Upper lobe of left lung (tissue), 6 donors: Measurements from ENCODE around the gene CYFIP1. TPM values are rescaled to one million over a fixed set of nuclear protein-coding genes. Genes with fewer than 3 reads are reported as not detected.
A peak's percentile ranks its signal among the peaks of the same experiment; 100 is the strongest.

ENCODE experiments used
- ATAC-seq, 2 donors: fragments of 200-7000 bp; cut with Tn5 transposase; one replicate each; pipeline ENCODE4 v1.9.1; 2022; ENCODE audit warnings: mild to moderate bottlenecking in 2 of 2, moderate library complexity in 2 of 2; ENCODE audit not compliant: low FRiP score in 2 of 2
- DNase-seq, 2 donors: peaks; one replicate each; pipeline ENCODE4 v3.0.0-alpha.2; 2019 to 2020
- H3K27ac ChIP-seq, 4 donors: fragments of 200-600 bp; sonication (generic); one replicate each; pipeline ENCODE4 v1.5.1; 2016 to 2019
- H3K27me3 ChIP-seq, 4 donors: fragments of 200-600 bp; sonication (generic); one replicate each; pipeline ENCODE4 v1.5.1; 2017 to 2019
- H3K36me3 ChIP-seq, 4 donors: fragments of 200-600 bp; sonication (generic); one replicate each; pipeline ENCODE4 v1.5.1; 2016 to 2019
- H3K4me1 ChIP-seq, 4 donors: fragments of 200-600 bp; sonication (generic); one replicate each; pipeline ENCODE4 v1.5.1; 2018 to 2019
- H3K4me3 ChIP-seq, 4 donors: fragments of 200-600 bp; sonication (generic); one replicate each; pipeline ENCODE4 v1.5.1; 2017 to 2019; ENCODE audit warnings: mild to moderate bottlenecking in 2 of 4, moderate library complexity in 1 of 4
- H3K9me3 ChIP-seq, 4 donors: fragments of 200-600 bp; sonication (generic); one replicate each; pipeline ENCODE4 v1.5.1; 2018 to 2019
- EP300 ChIP-seq, 4 donors: sonication (generic); formaldehyde crosslinking; IDR thresholded peaks; one replicate each; pipeline ENCODE4 v1.5.1; 2017; ENCODE audit warnings: antibody characterized with exemption in 4 of 4, control low read depth in 2 of 4
- POLR2A ChIP-seq, 4 donors: fragments of 450-650 bp; IDR thresholded peaks; one replicate each; pipeline ENCODE4 v1.5.1; 2016 to 2017; ENCODE audit warnings: antibody characterized with exemption in 4 of 4, mild to moderate bottlenecking in 2 of 4
- POLR2AphosphoS5 ChIP-seq, 2 donors: sonication (generic); formaldehyde crosslinking; IDR thresholded peaks; one replicate each; pipeline ENCODE4 v1.5.1; 2017; ENCODE audit warnings: antibody characterized with exemption in 2 of 2
- WGBS, 2 donors: methylation state at CpG; one replicate each; pipeline ENCODE4 v1.1.5; 2017 to 2018; 5-methylcytosine and 5-hydroxymethylcytosine counted together
- total RNA-seq, 6 donors: library from RNA; depleted of rRNA in 4 of 6; stranded (reverse); fragments of >200 nt in 4 of 6; gene quantifications; one replicate each; pipeline versions ENCODE4 v1.1.0 to v1.2.1, GENCODE V29; 2016 to 2021
- TF ChIP-seq, protein P1 (sequence below), 6 experiments: fragments of 450-650 bp in 4 of 6; fragments of 200-600 bp in 2 of 6; sonication (generic) in 2 of 6; IDR thresholded peaks; one replicate each; pipeline ENCODE4 v1.5.1; 2016 to 2019; ENCODE audit warnings: antibody characterized with exemption in 6 of 6
- donor health status: DM: no; HTN: no; CAD: no; lungs with moderate emphysema.
- donor health status: DM: no; HTN: yes; CAD: no; lungs with severe emphysema.

Gene CYFIP1
- total RNA-seq, 6 donors from 2014 or later: 100 to 171 (median 136) TPM

DNA sequence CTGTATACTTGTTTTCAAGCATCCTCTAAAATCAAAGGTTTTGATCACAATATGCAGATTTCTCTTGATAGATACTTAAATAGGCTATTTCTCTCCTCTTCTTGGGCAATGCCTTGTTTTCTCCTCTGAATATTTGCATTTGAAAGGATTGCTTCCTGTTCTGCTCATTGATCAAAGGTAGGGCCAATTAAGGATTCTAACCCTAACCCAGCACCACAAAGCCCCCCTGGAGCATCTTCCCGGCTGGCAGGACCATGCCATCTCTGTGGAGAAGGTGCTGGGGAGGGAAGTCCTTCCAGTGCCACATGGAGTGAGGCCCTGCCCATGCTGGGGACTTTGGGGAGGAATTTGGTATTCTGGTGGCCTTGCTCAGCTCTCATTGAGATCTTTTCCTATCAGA, 153.0 kb downstream of the CYFIP1 start:
- no peak overlapping the region for H3K4me3 ChIP-seq
- ATAC-seq (no peak), DNase-seq (no peak)
- no peaks in the 10 kb centered on the region for H3K9me3 ChIP-seq
- no peaks in the 10 kb centered on the region for H3K4me1 ChIP-seq
- WGBS, 2 donors: 75 to 86% methylated on average over 1 of the region's 1 CpG
- no peak overlapping the region for H3K27ac ChIP-seq
- TF ChIP-seq POLR2AphosphoS5 (IDR thresholded peaks at IDR 0.05): no peak
- TF ChIP-seq EP300 (IDR thresholded peaks at IDR 0.05): no peak
- no peak for TF ChIP-seq POLR2A (IDR thresholded peaks at IDR 0.05)
- TF ChIP-seq, protein P1, sequence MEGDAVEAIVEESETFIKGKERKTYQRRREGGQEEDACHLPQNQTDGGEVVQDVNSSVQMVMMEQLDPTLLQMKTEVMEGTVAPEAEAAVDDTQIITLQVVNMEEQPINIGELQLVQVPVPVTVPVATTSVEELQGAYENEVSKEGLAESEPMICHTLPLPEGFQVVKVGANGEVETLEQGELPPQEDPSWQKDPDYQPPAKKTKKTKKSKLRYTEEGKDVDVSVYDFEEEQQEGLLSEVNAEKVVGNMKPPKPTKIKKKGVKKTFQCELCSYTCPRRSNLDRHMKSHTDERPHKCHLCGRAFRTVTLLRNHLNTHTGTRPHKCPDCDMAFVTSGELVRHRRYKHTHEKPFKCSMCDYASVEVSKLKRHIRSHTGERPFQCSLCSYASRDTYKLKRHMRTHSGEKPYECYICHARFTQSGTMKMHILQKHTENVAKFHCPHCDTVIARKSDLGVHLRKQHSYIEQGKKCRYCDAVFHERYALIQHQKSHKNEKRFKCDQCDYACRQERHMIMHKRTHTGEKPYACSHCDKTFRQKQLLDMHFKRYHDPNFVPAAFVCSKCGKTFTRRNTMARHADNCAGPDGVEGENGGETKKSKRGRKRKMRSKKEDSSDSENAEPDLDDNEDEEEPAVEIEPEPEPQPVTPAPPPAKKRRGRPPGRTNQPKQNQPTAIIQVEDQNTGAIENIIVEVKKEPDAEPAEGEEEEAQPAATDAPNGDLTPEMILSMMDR (IDR thresholded peaks at IDR 0.05): no peak
- no peaks in the 10 kb centered on the region for H3K27me3 ChIP-seq
- peaks cover 0 to 43% (median 27%) of the 10 kb centered on the region in 4 donors for H3K36me3 ChIP-seq

DNA sequence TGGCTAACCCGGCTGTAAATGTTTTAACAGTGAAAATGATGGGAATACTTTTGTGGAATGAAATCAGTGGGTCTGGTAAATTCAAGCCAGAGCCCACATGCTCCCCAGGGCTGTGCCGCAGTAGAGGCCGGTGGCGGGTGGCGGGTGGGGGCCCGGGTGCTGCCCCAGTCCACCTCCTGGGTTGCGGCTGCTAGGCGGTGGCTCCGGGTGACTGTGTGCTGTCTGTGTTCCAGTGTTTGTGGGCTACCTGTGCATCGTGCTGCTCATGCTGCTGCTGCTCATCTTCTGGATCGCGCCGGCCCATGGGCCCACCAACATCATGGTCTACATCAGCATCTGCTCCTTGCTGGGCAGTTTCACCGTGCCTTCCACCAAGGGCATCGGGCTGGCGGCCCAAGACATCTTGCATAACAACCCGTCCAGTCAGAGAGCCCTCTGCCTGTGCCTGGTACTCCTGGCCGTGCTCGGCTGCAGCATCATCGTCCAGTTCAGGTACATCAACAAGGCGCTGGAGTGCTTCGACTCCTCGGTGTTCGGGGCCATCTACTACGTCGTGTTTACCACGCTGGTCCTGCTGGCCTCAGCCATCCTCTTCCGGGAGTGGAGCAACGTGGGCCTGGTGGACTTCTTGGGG, 156.6 kb downstream of the CYFIP1 start:
- Histone ChIP-seq H3K36me3 (peaks cover 0 to 69% (median 37%) of the 10 kb centered on the region in 4 donors), H3K4me3 (no peak overlapping the region), H3K27me3 (no peaks in the 10 kb centered on the region), H3K4me1 (no peaks in the 10 kb centered on the region), H3K9me3 (no peaks in the 10 kb centered on the region), H3K27ac (no peak overlapping the region)
- 95 to 97% methylated on average over 24 to 29 of the region's 29 CpGs for WGBS, 2 donors
- ATAC-seq: no peak
- no peak for TF ChIP-seq POLR2A (IDR thresholded peaks at IDR 0.05)
- TF ChIP-seq, protein P1 (IDR thresholded peaks at IDR 0.05): no peak
- TF ChIP-seq EP300 (IDR thresholded peaks at IDR 0.05): no peak
- TF ChIP-seq POLR2AphosphoS5 (IDR thresholded peaks at IDR 0.05): no peak
- peak in 1 of 2 donors; percentile 63 for DNase-seq

DNA sequence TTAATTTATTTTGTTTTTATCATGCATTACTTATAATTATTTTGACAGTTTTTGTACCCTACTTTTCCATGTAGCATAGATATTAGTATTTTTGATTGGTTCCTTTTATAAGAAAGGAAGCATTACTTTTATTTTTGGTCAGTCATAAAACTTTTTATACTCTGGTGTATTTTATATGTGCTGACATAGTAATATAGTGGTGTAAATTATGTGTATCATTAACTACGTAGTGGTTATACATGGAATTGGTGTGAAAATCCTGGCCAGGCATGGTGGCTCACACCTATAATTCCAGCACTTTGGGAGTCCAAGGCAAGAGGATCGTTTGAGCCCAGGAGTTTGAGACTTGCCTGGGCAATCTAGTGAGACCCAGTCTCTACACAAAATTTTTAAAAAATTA, 160.5 kb downstream of the CYFIP1 start:
- Histone ChIP-seq H3K4me1 (no peaks in the 10 kb centered on the region), H3K36me3 (peaks cover 0 to 47% (median 25%) of the 10 kb centered on the region in 4 donors), H3K27ac (no peak overlapping the region), H3K4me3 (no peak overlapping the region), H3K27me3 (no peaks in the 10 kb centered on the region), H3K9me3 (no peaks in the 10 kb centered on the region)
- ATAC-seq (no peak), DNase-seq (no peak)
- no peak for TF ChIP-seq POLR2AphosphoS5 (IDR thresholded peaks at IDR 0.05)
- TF ChIP-seq, protein P1 (IDR thresholded peaks at IDR 0.05): no peak
- WGBS, 2 donors: 90 to 92% methylated on average over 2 of the region's 2 CpGs

Other genes starting within 250 kb of the CYFIP1 start
- gene NIPA1, start 193.7 kb downstream of the CYFIP1 start, total RNA-seq: 10 to 100 TPM in 5 of 6 donors, 1 to 10 TPM in 1; 6.3 to 29.6 (median 17.9) TPM
- 10 to 100 TPM; 23.0 to 55.9 (median 47.5) TPM for gene NIPA2, start 141.7 kb downstream of the CYFIP1 start, total RNA-seq
- gene TUBGCP5, start 59.2 kb upstream of the CYFIP1 start, total RNA-seq: 10 to 100 TPM in 5 of 6 donors, 1 to 10 TPM in 1; 7.1 to 24.5 (median 17.7) TPM
- gene GOLGA6L1, start 156.5 kb upstream of the CYFIP1 start, total RNA-seq: not detected